CD4-positive, CD25-positive, alpha-beta regulatory T cell (primary cell): Measurements from ENCODE around the gene KTN1. TPM values are rescaled to one million over a fixed set of nuclear protein-coding genes. Genes with fewer than 3 reads are reported as not detected.

Experiments used
- ATAC-seq, 2 donors: fragments of 150-1000 bp; cut with Tn5 transposase; one replicate each; pipeline ENCODE4 v1.10.0; 2021; ENCODE audit warnings: low read depth in 2 of 2, moderate number of reproducible peaks in 2 of 2, moderate library complexity in 1 of 2
- DNase-seq, 3 donors: peaks; one replicate each; pipeline versions ENCODE4 v3.0.0 to v3.0.0-alpha.2; 2012 to 2022; ENCODE audit warnings: mixed read lengths in 1 of 3
- H3K27ac ChIP-seq: one replicate; pipeline ENCODE4 v1.7.0; 2013; ENCODE audit warnings: mild to moderate bottlenecking, low read length; ENCODE audit not compliant: insufficient read depth, poor library complexity, severe bottlenecking
- H3K27me3 ChIP-seq: one replicate; pipeline ENCODE4 v1.7.0; 2013; ENCODE audit warnings: low read length; ENCODE audit not compliant: control insufficient read depth, insufficient read depth
- H3K36me3 ChIP-seq: one replicate; pipeline ENCODE4 v1.7.0; 2013; ENCODE audit warnings: mild to moderate bottlenecking, low read length, moderate library complexity; ENCODE audit not compliant: control insufficient read depth, insufficient read depth
- H3K4me1 ChIP-seq: 2 replicates; pipeline ENCODE4 v1.7.0; 2013; ENCODE audit warnings: mild to moderate bottlenecking, low read length; ENCODE audit not compliant: insufficient read depth, control insufficient read depth, poor library complexity, severe bottlenecking
- H3K4me3 ChIP-seq: one replicate; pipeline ENCODE4 v1.7.0; 2013; ENCODE audit warnings: low read depth, mild to moderate bottlenecking, low read length, moderate library complexity
- H3K9me3 ChIP-seq, 2 experiments: 1 replicate in 1 of 2; 2 replicates in 1 of 2; pipeline ENCODE4 v1.7.0; 2013; ENCODE audit warnings: low read length in 2 of 2, mild to moderate bottlenecking in 1 of 2, moderate library complexity in 1 of 2; ENCODE audit not compliant: control insufficient read depth in 2 of 2
- H3K27ac Mint-ChIP-seq, 3 donors: one replicate each; pipeline ENCODE4 v1.8.0; 2020 to 2022; ENCODE audit warnings: mild to moderate bottlenecking in 3 of 3, mixed read lengths in 3 of 3, moderate library complexity in 2 of 3
- H3K27me3 Mint-ChIP-seq: one replicate; pipeline ENCODE4 v1.8.0; 2022; ENCODE audit warnings: mild to moderate bottlenecking, mixed read lengths
- H3K36me3 Mint-ChIP-seq: one replicate; pipeline ENCODE4 v1.8.0; 2020; ENCODE audit warnings: mixed read lengths
- H3K4me1 Mint-ChIP-seq, 4 donors: one replicate each; pipeline ENCODE4 v1.8.0; 2020 to 2022; ENCODE audit warnings: mixed read lengths in 4 of 4, mild to moderate bottlenecking in 1 of 4
- H3K4me3 Mint-ChIP-seq, 4 donors: one replicate each; pipeline ENCODE4 v1.8.0; 2020 to 2022; ENCODE audit warnings: mild to moderate bottlenecking in 4 of 4, mixed read lengths in 4 of 4, moderate library complexity in 3 of 4
- H3K9me3 Mint-ChIP-seq, 7 donors: one replicate each; pipeline ENCODE4 v1.8.0; 2020 to 2022; ENCODE audit warnings: mixed read lengths in 7 of 7, mild to moderate bottlenecking in 3 of 7, moderate library complexity in 2 of 7
- polyA plus RNA-seq, 4 donors: library from polyadenylated mRNA; unstranded; fragments of 300-500 nt; fragmentation: Illumina TruSeq; gene quantifications; one replicate each; pipeline ENCODE4 v1.2.3, GENCODE V29; 2021
- total RNA-seq: library from RNA; stranded (reverse); gene quantifications from one replicate; pipeline ENCODE4 v1.2.3, GENCODE V29; 2022

The KTN1 gene
- total RNA-seq (86.5 TPM), polyA plus RNA-seq (10 to 100 TPM in 3 of 4 donors, 1 to 10 TPM in 1; 6.9 to 21.1 (median 17.3) TPM)

GRCh38 chr14:55579724-55580469 is at the start of gene KTN1:
KTN1 (plus strand) TSS chr14:55580207; CDS start chr14:55612049, 31,842 bp downstream.
- ATAC-seq (peak; percentile 92 to 93), DNase-seq (peak; percentile 78 to 93 (median 88))
- Histone ChIP-seq H3K27me3 (no peaks in the 10 kb centered on the region), H3K4me3 (peak within 1 kb of the TSS; percentile 86), H3K36me3 (no peaks in the 10 kb centered on the region), H3K27ac (peak within 1 kb of the TSS; percentile 79), H3K4me1 (peaks cover 35% of the 10 kb centered on the region), H3K9me3 (no peaks in the 10 kb centered on the region)
- Mint-ChIP-seq H3K36me3 (no peaks in the 10 kb centered on the region), H3K27ac (peak within 1 kb of the TSS; percentile 90 to 94 (median 90)), H3K9me3 (no peaks in the 10 kb centered on the region), H3K4me1 (peaks cover 17 to 27% (median 23%) of the 10 kb centered on the region in 4 donors), H3K27me3 (no peaks in the 10 kb centered on the region), H3K4me3 (peak within 1 kb of the TSS; percentile 95 to 99 (median 97))

- Histone ChIP-seq H3K4me3 (no peak overlapping the region), H3K36me3 (no peaks in the 10 kb centered on the region), H3K4me1 (no peaks in the 10 kb centered on the region), H3K27me3 (no peaks in the 10 kb centered on the region), H3K9me3 (no peaks in the 10 kb centered on the region), H3K27ac (no peak overlapping the region)
- Mint-ChIP-seq H3K4me1 (no peaks in the 10 kb centered on the region), H3K27ac (no peak overlapping the region), H3K9me3 (peaks cover 0 to 2% (median 0%) of the 10 kb centered on the region in 7 donors), H3K4me3 (no peak overlapping the region), H3K36me3 (no peaks in the 10 kb centered on the region), H3K27me3 (peaks cover 27% of the 10 kb centered on the region)
- DNase-seq (no peak), ATAC-seq (no peak)
These were observed 49.5 kb upstream of the KTN1 start for GRCh38 chr14:55530464-55530863.

GRCh38 chr14:55532645-55533344 is 47.2 kb upstream of the KTN1 start:
- no peaks in the 10 kb centered on the region for H3K27me3 ChIP-seq
- H3K27ac Mint-ChIP-seq = no peak overlapping the region
- ATAC-seq = no peak
- peaks cover 2 to 6% of the 10 kb centered on the region in 2 experiments for H3K9me3 ChIP-seq
- no peaks in the 10 kb centered on the region for H3K4me1 ChIP-seq
- no peaks in the 10 kb centered on the region for H3K4me1 Mint-ChIP-seq
- H3K4me3 Mint-ChIP-seq = no peak overlapping the region
- no peak overlapping the region for H3K27ac ChIP-seq
- no peaks in the 10 kb centered on the region for H3K36me3 ChIP-seq
- H3K4me3 ChIP-seq = no peak overlapping the region
- H3K36me3 Mint-ChIP-seq = no peaks in the 10 kb centered on the region
- H3K27me3 Mint-ChIP-seq = peaks cover 29% of the 10 kb centered on the region
- peaks cover 0 to 14% (median 2%) of the 10 kb centered on the region in 7 donors for H3K9me3 Mint-ChIP-seq
- no peak for DNase-seq

GRCh38 chr14:55533960-55534359 is 46.0 kb upstream of the KTN1 start:
- Mint-ChIP-seq H3K27me3 (peaks cover 21% of the 10 kb centered on the region), H3K36me3 (no peaks in the 10 kb centered on the region), H3K27ac (no peak overlapping the region), H3K4me1 (no peaks in the 10 kb centered on the region), H3K9me3 (peaks cover 0 to 14% (median 2%) of the 10 kb centered on the region in 7 donors), H3K4me3 (no peak overlapping the region)
- ATAC-seq (no peak), DNase-seq (no peak)
- no peaks in the 10 kb centered on the region for H3K27me3 ChIP-seq
- no peaks in the 10 kb centered on the region for H3K4me1 ChIP-seq
- H3K4me3 ChIP-seq = no peak overlapping the region
- H3K36me3 ChIP-seq = no peaks in the 10 kb centered on the region
- peaks cover 2 to 6% of the 10 kb centered on the region in 2 experiments for H3K9me3 ChIP-seq
- H3K27ac ChIP-seq = no peak overlapping the region

GRCh38 chr14:55535516-55536203 is 44.3 kb upstream of the KTN1 start:
- Mint-ChIP-seq H3K4me3 (no peak overlapping the region), H3K9me3 (peaks cover 0 to 14% (median 2%) of the 10 kb centered on the region in 7 donors), H3K27me3 (peaks cover 22% of the 10 kb centered on the region), H3K4me1 (no peaks in the 10 kb centered on the region), H3K36me3 (no peaks in the 10 kb centered on the region), H3K27ac (no peak overlapping the region)
- no peak overlapping the region for H3K27ac ChIP-seq
- no peaks in the 10 kb centered on the region for H3K36me3 ChIP-seq
- ATAC-seq = no peak
- peaks cover 2 to 6% of the 10 kb centered on the region in 2 experiments for H3K9me3 ChIP-seq
- no peak overlapping the region for H3K4me3 ChIP-seq
- H3K27me3 ChIP-seq = no peaks in the 10 kb centered on the region
- H3K4me1 ChIP-seq = no peaks in the 10 kb centered on the region
- no peak for DNase-seq

- Mint-ChIP-seq H3K36me3 (no peaks in the 10 kb centered on the region), H3K9me3 (peaks cover 0 to 14% (median 2%) of the 10 kb centered on the region in 7 donors), H3K4me3 (no peak overlapping the region), H3K4me1 (no peaks in the 10 kb centered on the region), H3K27ac (no peak overlapping the region), H3K27me3 (peaks cover 19% of the 10 kb centered on the region)
- Histone ChIP-seq H3K27me3 (no peaks in the 10 kb centered on the region), H3K36me3 (no peaks in the 10 kb centered on the region), H3K9me3 (peaks cover 2 to 6% of the 10 kb centered on the region in 2 experiments), H3K4me1 (no peaks in the 10 kb centered on the region), H3K27ac (no peak overlapping the region), H3K4me3 (no peak overlapping the region)
- no peak for ATAC-seq
- no peak for DNase-seq
These were observed 43.8 kb upstream of the KTN1 start for GRCh38 chr14:55536204-55536708.

GRCh38 chr14:55537782-55538181 is 42.2 kb upstream of the KTN1 start:
- Mint-ChIP-seq H3K9me3 (peaks cover 0 to 14% (median 2%) of the 10 kb centered on the region in 7 donors), H3K4me1 (peaks cover 0 to 6% (median 0%) of the 10 kb centered on the region in 4 donors), H3K27me3 (peaks cover 19% of the 10 kb centered on the region), H3K36me3 (no peaks in the 10 kb centered on the region), H3K4me3 (no peak overlapping the region), H3K27ac (no peak overlapping the region)
- Histone ChIP-seq H3K27me3 (no peaks in the 10 kb centered on the region), H3K4me1 (no peaks in the 10 kb centered on the region), H3K9me3 (peaks cover 2 to 6% of the 10 kb centered on the region in 2 experiments), H3K27ac (no peak overlapping the region), H3K4me3 (no peak overlapping the region), H3K36me3 (no peaks in the 10 kb centered on the region)
- ATAC-seq (no peak), DNase-seq (no peak)
